NCI-H82 treated with DMSO at 0.1 percent for 48 hours (cell line): ENCODE measurements around the gene DBNDD1.

ENCODE experiments used
- DNase-seq: peaks from one replicate; lab custom pipeline; 2025; ENCODE audit not compliant: unreplicated experiment; lab: John Stamatoyannopoulos, UW

The DBNDD1 gene

GRCh38 chr16:89965447-89966225 lies 53.6 kb downstream of the DBNDD1 start:
- DNase-seq: no peak

- no peak for DNase-seq
Observed at GRCh38 chr16:89964201-89964600, 55.1 kb downstream of the DBNDD1 start.

- no peak for DNase-seq
Observed at GRCh38 chr16:89962754-89963498, 56.3 kb downstream of the DBNDD1 start.

- no peak for DNase-seq
Observed at GRCh38 chr16:89961920-89962319, 57.3 kb downstream of the DBNDD1 start.

- DNase-seq: no peak
Observed at GRCh38 chr16:89960966-89961365, 58.3 kb downstream of the DBNDD1 start.

- DNase-seq: no peak
Observed at GRCh38 chr16:89958596-89958995, 60.7 kb downstream of the DBNDD1 start.

GRCh38 chr16:89958068-89958467 lies 61.2 kb downstream of the DBNDD1 start:
- DNase-seq: peak; percentile 34

- no peak for DNase-seq
Observed at GRCh38 chr16:89957216-89957785, 62.0 kb downstream of the DBNDD1 start.

- DNase-seq: no peak
Observed at GRCh38 chr16:89956505-89957215, 62.6 kb downstream of the DBNDD1 start.

GRCh38 chr16:89955001-89955685 lies 64.1 kb downstream of the DBNDD1 start:
- no peak for DNase-seq
